Activated CD4-positive, alpha-beta T cell treated with anti-CD3 and anti-CD28 coated beads, Interleukin-2, amount 50 U/mL, for 16 hours (primary cell): ENCODE data around the gene CLPSL1.
"Not testable (repeated sequence)": the region's sequence is repeated elsewhere in the genome, so short reads cannot be mapped to it uniquely, and the experiment has no call there.

Experiments
- DNase-seq: peaks from one replicate; pipeline ENCODE4 v3.0.0-alpha.2; 2020

The CLPSL1 gene, protein sequence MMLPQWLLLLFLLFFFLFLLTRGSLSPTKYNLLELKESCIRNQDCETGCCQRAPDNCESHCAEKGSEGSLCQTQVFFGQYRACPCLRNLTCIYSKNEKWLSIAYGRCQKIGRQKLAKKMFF

GRCh38 chr6:35780719-35781118, at the start of gene CLPSL1:
CLPSL1 (plus strand) TSS chr6:35781019; CDS start chr6:35781111, 92 bp downstream.
- no peak for DNase-seq

DNA sequence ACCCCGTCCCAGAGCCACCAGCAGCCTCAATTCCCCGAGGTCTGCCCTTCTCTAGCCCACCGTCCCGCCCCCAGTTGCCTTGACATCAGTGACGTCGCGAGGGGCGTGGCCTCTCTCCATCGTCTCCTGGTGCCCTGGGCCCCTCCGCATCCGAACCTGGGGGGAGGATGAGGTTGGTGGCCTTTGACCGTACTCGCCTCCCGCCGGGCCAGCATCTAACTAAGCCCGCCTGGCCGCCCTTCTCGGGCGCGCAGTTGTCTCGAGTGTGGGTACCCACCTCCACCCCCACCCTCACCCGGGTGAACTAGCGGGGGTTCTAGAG, 49.4 kb upstream of the CLPSL1 start:
- peak; percentile 95 for DNase-seq

DNA sequence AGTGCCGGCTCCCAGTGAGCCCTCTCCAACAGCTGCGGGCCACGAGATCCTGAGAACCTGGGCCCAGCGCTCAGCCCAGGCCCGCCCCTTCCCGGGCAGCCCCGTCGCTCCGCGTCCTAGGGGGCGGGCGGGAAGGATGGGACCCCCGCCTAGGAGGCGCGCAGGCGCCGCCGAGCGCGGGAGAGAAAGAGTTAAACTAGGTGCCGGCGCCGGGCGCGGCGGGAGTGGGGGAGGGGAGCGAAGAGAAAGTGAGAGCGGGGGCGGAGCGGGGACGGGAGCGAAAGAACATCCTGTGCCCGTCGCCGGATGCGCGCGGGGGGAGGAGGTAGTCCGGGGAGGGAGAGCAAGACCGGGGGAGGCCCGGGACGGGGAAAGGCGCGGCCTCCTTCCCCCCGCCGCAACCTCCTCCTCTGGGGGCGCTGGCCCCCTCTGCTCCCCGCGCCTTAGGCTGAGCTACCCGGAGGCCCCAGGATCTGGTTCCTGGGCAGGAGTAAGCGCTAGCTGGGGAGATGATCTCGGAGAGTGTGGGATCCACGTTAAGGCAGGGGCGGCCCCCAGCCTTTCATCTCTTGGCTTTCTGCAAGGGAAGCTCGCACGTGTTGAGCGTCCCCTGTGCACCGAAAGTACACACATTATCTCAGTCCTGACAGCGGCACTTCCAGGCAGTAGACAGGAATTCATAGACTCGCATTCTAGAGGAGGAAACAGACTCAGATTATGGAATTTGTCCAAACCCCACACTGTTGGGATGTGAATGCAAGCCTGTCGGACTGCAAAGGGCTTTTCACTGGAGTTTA, 48.9 kb upstream of the CLPSL1 start:
- peak; percentile 95 for DNase-seq

DNA sequence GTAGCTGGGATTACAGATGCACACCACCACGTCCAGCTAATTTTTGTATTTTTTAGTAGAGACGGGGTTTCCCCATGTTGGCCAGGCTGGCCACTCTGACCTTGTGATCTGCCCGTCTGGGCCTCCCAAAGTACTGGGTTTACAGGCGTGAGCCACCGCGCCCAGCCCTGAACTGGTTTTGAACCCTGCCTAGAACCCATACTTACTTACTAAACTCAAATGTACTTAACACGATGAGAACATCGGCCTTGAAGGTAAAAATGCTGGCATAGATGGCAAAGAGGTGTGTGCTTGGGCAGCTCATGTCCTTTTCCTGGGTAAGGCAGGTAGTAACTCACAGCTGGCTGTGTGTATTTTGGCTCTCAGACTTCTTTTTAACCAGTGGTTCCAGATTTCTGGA, 47.2 kb upstream of the CLPSL1 start:
- no peak for DNase-seq

DNA sequence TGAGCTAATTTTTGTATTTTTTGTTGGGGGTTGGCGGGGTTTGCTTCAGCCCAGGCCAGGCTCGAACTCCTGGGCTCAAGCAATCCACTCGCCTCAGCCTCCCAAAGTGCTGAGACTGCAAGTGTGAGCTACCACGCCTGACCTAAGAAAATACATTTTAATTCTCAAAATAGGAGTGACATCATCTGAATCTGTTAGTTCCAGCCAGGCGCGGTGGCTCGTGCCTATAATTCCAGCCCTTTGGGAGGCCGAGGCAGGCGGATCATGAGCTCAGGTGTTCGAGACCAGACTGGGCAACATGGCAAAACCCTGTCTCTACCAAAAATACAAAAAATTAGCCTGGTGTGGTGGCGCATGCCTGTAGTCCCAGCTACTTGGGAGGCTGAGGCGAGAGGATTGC, 46.5 kb upstream of the CLPSL1 start:
- not testable (repeated sequence) for DNase-seq

DNA sequence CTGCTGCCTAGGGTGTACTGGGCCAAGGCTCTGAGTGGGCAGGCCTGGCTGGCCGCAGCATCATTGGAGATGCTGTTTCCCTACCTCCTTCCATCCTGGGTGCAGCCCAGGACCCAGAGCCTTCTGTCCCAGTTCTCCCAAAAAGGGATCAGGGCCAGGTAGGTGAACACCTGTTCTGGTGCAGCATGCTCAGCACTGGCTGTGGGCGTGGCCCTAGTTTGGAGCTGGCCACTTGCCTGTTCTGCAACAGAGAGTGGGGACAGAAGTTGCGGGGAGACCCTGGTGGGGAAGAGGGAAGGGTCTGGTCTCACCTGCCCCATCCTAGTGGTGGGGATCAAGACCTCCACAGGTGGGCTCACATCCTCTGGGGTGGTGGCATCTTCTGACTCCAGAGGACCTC, 45.4 kb upstream of the CLPSL1 start:
- DNase-seq, result no peak

DNA sequence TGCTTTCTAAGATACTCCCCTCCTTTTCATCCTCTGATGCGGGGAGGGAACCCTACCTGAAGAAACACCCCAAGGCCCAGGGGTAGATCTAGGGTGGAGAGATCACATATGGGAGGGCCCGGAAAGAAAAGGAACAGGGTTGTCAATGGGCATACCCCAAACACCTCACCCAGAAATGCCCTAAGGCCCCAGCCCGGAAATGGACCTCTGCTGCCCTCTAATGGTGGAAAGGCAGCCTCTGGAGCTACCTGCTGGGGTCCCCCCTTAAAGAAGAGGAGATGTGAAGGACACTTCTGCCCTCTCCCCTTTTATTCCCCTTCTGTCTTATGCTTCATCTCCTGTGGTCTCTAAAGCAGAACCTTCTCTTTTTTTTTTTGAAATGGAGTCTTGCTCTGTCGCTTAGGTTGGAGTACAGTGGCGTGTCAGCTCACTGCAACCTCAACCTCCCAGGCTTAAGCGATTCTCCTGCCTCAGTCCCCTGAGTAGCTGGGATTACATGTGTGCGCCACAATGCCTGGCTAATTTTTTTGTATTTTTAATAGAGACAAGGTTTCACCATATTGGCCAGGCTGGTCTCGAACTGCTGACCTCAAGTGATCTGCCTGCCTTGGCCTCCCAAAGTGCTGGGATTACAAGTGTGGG, 44.4 kb upstream of the CLPSL1 start:
- DNase-seq, result peak; percentile 85

- no peak for DNase-seq
Observed at GRCh38 chr6:35736982-35737412, 43.8 kb upstream of the CLPSL1 start, which contains the start of gene ARMC12. ARMC12 (plus strand) TSS chr6:35737032; CDS start chr6:35737109, 77 bp downstream.

GRCh38 chr6:35737413-35738211, 43.2 kb upstream of the CLPSL1 start:
- DNase-seq, result peak; percentile 80

DNA sequence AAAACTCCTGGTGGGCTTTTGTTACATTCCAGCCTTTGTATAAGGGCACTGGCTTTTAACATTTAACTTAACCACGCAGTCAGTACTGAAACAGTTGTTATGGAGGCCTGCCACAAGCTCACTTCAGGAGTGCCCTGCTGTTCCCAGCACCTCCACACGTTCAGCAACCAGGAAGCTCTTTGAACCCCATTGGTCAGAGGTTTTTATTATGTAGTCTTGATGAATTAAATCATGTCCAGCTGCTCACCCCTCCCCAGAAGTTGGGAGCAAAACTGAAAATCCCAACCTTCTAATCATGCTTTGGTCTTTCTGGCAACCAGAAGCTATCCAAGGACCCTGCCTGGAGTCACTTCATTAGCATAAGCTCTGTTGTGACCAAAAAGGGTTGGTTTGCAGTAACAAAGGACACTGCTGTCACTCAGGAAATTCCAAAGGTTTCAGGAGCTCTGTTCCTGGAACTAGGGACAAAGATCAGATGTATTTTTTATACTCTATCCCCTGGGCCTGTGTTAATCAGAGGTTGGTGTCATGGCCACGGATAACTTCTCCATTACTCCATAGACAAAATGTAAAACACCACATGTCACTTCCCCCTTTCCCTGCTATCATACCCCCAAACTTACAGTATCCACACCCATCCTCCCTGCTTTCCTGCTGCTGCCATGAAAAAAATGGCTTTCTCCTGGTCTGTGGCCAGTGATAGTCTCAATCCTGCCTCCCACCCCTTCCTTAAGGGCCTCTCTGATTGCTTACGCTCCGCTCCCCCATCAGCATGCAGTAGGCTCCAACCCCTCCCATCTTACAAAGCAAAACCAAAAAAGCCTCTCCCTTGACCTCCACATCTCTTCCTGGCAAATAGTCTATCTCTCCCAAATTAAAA, 40.9 kb upstream of the CLPSL1 start:
- no peak for DNase-seq

GRCh38 chr6:35742842-35743241, 38.0 kb upstream of the CLPSL1 start:
- no peak for DNase-seq

GRCh38 chr6:35745509-35745908, 35.3 kb upstream of the CLPSL1 start:
- DNase-seq, result no peak

- DNase-seq, result no peak
Observed at GRCh38 chr6:35746516-35746915, 34.3 kb upstream of the CLPSL1 start.

DNA sequence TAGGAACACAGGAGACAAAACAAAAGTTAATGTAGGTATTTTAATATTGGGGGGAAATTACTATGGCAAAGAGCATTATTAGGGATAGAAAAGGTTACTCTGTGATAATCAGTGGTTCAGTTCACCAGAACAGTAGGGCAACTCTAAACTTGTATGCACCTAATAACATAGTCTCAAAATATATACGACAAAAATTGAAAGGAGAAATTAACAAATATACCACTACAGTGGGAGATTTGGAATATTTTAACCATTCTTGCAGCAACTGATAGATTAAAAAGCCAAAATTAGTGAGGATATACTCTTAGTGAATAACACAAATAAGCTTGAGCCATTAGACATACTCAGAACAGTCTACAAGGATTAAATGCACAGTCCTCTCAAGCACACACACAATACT, 32.9 kb upstream of the CLPSL1 start:
- DNase-seq, result no peak

DNA sequence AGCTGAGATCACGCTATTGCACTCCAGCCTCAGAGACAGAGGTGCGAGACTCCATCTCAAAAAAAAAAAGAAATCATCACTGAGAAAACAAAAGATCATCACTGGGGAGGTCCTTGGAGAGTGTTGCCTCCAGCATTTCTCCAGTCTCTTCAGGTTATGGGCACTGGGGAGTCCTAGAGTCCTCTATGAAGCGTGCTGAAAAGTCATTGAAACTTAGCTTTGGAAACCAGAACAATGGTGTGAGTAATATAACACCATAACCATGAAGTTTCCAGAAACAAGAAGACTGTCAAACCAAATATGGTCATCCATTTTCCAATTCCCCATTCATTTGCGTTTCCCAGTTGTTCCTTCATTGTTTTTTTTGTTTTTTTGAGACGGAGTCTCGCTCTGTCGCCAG, 30.3 kb upstream of the CLPSL1 start:
- DNase-seq, result no peak

DNA sequence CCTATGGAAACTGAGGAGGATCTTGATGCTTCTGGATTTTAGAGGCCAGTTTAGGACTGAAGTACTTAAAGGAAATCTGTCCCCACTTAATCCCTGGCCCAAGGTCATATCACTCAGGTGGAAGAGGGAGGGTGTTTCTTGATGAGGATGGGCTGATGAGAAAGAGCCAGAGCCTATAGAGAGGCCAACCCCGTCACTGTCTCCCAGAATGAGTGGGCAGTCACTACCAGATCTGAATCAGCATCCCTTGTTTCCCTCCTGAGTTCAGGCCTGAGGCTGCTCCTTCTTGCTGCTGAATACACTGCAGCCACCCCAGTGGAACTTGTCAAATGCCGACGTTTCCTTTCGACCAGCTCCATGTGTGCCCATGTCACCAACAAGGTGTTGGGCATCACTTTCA, 29.2 kb upstream of the CLPSL1 start:
- peak; percentile 67 for DNase-seq

- no peak for DNase-seq
Observed at GRCh38 chr6:35752330-35752729, 28.5 kb upstream of the CLPSL1 start.

- no peak for DNase-seq
Observed at GRCh38 chr6:35754452-35755277, 26.2 kb upstream of the CLPSL1 start.

GRCh38 chr6:35755278-35755924, 25.4 kb upstream of the CLPSL1 start:
- no peak for DNase-seq

DNA sequence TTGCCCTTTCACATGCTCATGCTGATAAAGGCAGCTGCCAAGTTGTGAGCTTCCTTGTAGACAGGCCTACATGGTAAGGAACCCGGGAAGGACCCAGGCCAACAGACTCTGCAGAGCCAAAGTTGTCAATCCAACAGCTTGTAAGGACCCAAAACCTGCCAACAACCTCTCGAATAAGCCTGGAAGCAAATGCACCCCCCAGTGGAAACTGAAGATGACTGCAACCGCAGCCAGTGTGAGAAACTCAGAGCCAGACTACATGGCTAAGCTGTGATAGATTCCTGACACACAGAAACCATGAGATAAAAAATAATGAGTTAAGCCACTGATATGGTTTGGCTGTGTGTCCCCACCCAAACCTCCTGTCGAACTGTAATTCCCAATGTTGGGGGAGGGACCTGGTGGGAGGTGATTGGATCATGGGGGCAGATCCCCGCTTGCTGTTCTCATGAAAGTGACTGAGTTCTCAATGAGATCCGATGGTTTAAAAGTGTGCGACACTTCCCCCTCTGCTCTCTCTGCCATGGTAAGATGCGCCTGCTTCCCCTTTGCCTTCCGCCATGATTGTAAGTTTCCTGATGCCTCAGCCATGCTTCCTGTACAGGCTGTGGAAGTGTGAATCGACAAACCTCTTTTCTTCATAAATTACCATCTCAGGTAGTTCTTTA, 23.2 kb upstream of the CLPSL1 start:
- DNase-seq, result peak; percentile 43
